GM20000 (cell line): ENCODE results near the gene PRRC1.
"Not testable (repeated sequence)": the region's sequence is repeated elsewhere in the genome, so short reads cannot be mapped to it uniquely, and the experiment has no call there.

Experiments used
- DNase-seq: peaks from one replicate; pipeline ENCODE4 v3.0.0; 2012; ENCODE audit warnings: low spot score
- CTCF ChIP-seq: IDR thresholded peaks from 2 replicates; pipeline ENCODE4 v1.5.1; 2012; ENCODE audit warnings: mild to moderate bottlenecking, control low read depth; ENCODE audit errors: extremely low read depth, missing control alignments

The PRRC1 gene

GRCh38 chr5:127519527-127519926 lies 2.1 kb downstream of the PRRC1 start:
- DNase-seq: no peak
- TF ChIP-seq CTCF: no peak

- DNase-seq: no peak
- no peak for TF ChIP-seq CTCF
Observed at GRCh38 chr5:127521138-127521770, 3.8 kb downstream of the PRRC1 start.

- DNase-seq: no peak
- TF ChIP-seq CTCF: no peak
Observed at GRCh38 chr5:127525181-127525580, 7.7 kb downstream of the PRRC1 start.

- no peak for DNase-seq
- no peak for TF ChIP-seq CTCF
Observed at GRCh38 chr5:127529904-127530682, 12.7 kb downstream of the PRRC1 start.

- no peak for DNase-seq
Observed at GRCh38 chr5:127536687-127537086, 19.2 kb downstream of the PRRC1 start.

GRCh38 chr5:127540553-127540952 lies 23.1 kb downstream of the PRRC1 start:
- DNase-seq: not testable (repeated sequence)

More at GRCh38 chr5:127536687-127537086, 19.2 kb downstream of the PRRC1 start:
- TF ChIP-seq CTCF: no peak

GRCh38 chr5:127545249-127545648 lies 27.8 kb downstream of the PRRC1 start:
- not testable (repeated sequence) for DNase-seq

GRCh38 chr5:127549551-127549950 lies 32.1 kb downstream of the PRRC1 start:
- no peak for TF ChIP-seq CTCF
- no peak for DNase-seq
